HG03575 (cell line): ENCODE data around the gene MORC1.
"Not testable (repeated sequence)": the region's sequence is repeated elsewhere in the genome, so short reads cannot be mapped to it uniquely, and the experiment has no call there.

Experiments
- ATAC-seq: cut with Tn5 transposase; IDR thresholded peaks from one replicate; pipeline ENCODE4 v1.9.1; 2021; ENCODE audit not compliant: unreplicated experiment, insufficient number of reproducible peaks, low FRiP score; ENCODE audit errors: extremely low read depth

MORC1 gene

DNA sequence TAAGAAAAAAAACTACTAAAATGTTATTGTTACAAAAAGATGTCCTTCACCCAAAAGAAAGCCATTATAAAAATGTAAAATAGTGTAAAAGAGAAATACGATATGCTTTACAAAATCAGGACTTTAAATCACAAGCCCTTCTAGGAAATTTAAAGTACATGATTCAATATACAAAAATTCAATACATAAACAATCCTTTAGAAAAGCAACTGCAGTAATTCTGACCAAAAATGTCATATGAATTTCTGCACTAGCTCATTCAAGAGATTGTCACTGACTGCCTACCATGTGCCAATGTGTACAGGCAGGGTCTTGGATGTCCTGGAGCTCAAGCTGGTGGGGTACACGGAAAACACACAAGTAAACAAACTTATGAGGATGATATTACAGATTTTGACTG, 2.5 kb downstream of the MORC1 start:
- ATAC-seq, result no peak

DNA sequence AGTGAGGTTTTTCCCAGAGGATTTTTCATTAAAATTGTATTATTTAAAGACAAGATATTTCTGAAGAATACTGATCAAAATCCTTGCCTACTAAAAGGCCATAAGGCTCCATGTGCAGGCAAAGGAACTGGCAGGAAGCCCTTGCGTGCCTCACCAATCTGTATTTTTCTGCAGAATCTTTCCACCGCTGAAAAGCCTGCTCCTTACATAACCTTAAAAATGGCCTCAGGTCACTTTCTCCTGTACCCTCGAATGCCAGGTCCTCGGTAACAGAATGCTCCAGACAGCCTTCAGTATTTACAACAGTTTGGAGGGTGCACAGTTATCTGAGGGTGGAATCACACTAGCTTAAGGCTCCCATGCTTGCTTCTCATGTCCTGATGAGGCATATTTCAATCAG, 3.2 kb downstream of the MORC1 start:
- no peak for ATAC-seq

DNA sequence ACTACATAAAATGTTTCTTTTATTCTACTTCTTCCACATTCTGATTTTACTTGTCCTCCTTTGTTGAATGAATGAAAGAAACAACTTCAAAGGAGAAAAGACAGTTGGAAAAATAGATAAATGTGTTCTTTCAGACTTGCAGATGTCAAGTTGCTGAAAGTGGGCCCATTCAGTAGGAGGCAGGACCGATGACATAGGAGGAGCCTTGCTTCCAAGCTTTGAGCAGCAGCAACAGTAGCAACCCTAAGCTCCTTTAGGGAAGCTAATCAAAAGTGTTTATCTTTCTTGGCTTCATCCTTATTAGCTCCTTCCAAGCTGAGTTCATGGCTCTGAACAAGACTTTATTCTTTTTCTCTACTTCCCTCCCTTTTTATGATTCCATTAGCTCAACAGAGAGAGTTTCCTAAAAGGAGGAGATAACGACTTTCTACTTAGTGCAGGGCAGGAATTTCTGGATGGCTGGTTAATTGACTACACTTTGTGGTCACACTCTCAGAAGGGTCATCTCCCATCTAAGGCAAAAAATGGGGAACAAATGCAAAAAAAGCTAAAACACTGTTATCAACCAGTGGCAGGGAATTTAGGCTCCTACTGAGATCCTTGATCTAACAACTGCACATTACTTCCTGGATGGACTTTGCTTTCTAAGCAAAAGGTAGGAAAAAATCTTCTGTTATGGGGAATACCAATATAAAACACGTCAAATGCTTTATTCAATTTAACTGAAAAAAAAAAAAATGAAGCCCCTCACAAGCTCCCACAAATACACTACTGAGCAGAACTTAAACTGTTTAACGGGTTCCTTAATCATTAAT, 4.8 kb downstream of the MORC1 start:
- no peak for ATAC-seq

DNA sequence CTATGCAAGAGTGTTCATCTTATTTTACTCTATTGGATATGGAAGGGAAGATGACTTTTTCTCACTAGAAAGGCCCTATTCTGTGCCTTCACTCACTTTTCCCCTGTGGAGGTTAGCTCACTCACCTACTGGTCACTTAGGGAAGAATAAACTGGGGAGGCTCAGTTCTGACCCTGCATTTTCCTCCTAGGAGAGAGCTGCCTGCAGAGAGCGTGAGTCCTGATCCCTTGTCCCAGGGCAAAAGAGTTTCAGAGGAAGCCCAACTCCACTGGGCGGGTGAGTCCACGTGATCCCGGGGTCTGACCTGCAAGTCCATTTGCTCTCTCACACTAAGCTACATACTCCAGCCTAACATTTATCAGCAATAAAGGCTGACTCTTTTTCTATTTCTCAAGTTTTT, 8.4 kb downstream of the MORC1 start:
- no peak for ATAC-seq

DNA sequence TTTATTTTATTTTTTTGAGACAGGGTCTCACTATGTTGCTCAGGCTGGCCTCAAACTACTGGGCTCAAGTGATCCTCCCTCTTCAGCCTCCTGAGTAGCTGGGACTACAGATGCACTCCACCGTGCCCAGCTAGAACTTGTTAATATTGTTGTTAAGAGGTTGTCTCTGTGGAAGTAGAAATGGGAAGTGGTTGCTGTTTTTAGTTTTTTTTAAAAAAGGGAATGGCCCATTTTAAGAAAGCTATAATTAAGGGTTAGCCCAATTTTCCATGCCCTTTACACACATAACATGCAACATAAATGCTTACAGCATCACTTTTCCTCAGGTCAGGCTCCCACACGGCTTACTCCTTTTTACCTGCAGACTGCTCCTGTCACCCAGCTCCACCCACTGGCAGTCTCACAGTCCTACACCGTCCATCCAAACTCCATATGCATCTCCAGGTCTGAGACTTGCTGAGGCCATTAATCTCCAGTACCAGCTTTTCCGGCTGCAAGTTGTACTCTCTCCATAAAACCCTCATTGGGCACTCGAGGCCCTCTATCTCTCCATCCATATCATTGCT, 19.8 kb downstream of the MORC1 start:
- no peak for ATAC-seq

DNA sequence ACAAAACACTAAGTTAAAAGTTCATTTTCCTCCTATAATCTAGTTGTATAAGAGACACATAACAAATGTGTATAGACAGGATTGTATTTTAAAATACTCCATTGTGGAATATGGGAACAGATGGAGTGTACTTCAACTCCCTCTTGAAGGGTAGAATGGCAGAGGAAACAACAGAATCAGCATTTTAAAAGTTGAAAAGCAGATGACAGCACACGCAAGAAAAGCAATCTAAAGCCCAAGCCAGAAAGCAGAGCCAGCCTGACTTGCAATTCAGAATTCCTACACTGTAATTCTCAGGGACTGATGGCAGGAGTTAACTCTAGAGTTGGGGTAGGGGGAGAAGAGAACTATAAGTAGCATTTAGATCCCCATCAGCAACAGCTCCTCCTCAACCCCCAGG, 22.8 kb downstream of the MORC1 start:
- ATAC-seq, result no peak

DNA sequence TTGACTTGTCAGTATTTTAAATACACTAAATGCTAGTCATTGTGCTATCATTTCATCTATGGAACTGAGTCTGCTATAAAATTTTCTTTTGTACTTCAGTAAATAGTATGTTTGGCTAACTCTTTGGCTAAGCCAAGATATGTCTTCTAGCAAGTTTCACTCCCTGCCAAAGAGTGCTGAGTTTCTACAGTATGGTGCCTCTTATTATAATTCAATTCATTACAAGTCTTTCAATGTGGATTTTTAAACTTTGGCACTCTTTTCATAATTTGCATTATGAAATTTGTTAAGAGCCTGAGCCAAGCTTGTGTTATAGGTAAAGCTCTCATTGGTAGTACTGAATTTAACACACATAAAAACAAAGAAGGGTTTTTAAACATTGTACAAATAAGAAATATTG, 24.4 kb downstream of the MORC1 start:
- no peak for ATAC-seq

DNA sequence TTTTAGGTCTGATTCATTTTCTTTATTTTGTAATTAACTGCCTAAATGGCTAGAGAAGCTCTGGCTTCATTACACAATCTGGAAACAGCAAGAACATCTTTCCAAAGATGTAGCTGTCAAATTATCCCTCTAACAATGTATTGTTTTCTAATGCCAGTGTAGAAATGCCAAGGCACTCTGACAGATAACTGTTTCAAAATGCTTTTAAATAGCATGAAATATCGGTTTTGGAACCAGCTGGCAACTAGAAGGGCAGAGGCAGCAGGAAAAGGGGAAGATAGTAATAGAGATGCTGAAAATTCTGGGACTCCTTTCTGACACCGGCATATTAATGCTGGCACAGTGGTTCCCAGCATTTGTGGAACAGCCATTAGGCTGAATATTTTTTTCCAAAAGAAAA, 26.1 kb downstream of the MORC1 start:
- ATAC-seq, result no peak

DNA sequence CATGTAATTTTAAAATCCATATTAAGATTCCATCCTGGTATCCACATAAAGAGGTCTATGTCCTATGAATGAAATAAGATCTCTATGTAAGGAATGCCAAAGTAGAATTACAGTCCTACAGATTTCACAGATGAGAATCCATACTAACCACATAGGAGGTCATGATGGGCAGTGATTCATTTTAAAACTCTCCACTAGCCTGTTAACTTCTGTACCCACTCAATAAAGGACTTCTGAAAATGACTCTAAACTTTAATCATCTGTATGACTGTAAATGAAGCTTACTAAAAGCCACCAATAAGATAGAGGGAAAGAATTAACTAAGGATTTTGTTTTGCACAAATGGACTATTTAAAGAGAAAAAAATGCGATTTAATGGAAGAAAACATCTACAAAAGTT, 28.7 kb downstream of the MORC1 start:
- no peak for ATAC-seq

DNA sequence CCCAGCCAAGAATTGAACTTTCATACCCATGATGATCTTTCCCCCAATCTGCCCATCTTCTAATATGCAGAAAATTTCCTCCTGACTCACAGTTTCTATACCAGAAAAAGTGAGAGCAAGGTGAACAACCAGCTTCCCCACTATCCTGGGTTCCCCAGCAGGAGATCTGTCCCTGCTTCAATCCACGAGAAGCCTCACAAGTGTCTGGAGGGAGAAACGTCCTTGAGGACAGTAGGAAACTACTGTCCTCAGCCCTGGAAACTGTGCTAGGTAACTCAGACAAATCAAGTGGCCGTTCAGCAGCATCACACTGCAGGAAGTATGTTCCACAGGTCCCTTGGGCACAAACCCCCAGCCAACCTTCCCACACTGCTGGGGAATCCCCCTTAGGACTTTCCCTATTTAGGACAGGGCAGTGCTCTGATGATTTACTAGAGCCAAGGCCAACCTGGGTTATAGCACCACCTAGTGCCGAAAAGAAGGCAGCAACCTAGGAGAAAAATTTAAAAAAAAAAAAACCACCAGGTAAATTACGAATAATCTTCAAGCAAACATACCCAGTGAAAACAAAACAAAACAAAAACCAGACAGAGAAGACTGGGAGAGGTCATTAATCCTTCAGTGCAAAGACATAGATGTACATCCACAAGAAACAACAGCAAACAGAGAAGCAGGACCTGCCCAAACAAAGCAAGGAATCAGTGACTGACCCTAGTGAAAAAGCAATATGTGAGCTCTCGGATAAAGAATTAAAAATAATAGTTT, 36.0 kb downstream of the MORC1 start:
- peak; percentile 85 for ATAC-seq

DNA sequence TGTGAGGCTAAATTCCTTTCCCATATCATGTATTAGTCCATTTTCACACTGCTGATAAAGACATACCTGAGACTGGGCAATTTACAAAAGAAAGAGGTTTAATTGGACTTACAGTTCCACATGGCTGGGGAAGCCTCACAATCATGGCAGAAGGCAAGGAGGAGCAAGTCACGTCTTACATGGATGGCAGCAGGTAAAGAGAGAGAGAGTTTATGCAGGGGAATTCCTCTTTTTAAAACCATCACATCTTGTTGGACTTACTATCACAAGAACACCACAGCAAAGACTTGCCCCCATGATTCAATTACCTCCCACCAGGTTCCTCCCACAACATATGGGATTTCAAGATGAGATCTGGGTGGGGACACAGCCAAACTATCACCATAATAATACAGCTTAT, 37.8 kb downstream of the MORC1 start:
- not testable (repeated sequence) for ATAC-seq

DNA sequence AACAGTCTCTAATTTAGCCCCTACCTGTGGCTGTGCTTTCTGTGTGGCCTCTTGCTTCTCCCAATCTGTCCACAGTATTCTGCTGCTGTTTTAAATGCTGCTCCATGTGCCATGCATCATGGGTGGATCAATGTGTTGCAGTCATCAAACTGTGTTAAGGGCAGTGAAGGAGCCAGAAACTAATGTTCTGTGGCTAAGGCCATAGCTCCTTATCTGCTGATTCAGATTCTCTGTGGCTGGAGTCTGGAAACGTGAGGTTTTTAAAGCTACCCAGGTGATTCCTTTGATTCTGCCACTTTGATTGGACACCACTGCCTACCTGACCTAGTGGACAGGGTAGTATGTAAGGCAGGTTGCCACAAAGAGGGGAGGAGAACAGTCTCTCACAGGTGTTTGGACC, 44.8 kb downstream of the MORC1 start:
- ATAC-seq, result no peak

DNA sequence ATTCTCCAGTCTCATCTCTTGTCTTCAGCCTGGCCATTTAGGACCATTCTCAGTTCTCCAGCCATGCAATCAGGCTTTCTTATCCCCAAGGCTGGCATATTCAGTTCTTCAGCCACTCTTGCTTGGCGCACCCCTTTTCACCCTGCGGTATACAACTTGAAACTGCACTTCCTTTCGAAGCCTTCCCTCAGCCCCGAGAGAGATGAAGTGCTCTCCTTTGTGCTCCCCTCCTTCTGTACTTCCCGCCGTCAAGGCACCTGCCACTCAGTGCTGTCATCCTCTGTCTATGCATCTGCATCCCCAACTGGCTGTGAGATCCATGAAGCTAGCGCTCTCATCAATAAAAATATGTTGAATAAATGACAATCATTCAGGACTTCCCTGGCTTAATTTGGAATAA, 45.7 kb downstream of the MORC1 start:
- ATAC-seq, result peak; percentile 79

DNA sequence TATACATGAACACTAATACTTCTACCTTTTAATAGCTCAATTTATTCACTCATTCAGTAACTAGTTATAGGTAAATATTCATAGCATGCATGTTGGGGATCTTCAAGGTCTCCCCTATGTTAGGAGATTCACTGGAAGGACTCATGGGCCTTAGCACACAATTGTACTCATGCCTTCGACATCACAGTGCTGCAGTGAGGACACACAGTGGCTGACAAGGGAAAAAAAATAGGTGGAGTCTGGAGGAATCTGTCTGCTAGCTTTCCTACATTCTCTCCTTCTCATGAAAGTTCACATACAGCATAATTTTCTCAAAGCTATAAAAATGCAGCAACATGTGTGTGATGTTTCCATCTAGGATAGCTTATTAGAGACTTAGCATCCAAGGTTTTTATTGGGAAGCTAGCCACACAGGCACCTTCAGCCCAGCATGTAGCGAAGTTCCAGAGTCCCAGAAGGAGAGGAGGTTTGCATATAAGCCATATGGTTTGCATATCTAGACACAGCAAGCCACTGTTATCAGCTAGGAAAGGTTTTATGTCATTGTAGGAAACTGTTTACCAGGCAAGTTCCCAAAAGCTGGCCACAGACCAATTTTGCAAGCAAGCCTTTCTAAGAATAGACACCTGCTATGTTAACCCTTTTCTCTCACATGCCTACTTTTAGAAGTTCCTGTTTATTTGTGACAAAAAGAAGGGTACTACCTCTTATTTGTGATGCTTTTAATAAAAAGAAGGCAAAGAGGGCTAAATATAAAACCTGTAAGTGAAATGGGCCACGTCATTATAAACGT, 46.4 kb downstream of the MORC1 start:
- ATAC-seq, result peak; percentile 23

DNA sequence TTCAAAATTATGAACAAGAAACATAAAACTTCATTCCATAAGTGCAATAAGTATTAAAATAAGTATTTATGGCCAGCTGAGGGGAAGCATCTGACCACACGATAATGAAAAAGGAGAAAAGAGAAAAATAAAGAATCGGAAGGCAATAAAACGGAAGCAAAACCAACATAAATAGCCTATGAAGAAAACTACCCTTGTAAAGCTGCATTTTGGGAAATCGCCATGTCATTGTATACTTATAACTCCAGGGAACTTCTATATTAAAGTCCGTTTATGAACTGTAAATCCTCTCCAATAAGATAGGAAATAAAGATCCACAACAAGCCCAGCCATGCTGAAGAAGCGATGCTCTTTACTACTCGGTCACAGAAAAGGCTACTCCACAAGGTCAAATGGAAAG, 47.7 kb downstream of the MORC1 start:
- no peak for ATAC-seq

DNA sequence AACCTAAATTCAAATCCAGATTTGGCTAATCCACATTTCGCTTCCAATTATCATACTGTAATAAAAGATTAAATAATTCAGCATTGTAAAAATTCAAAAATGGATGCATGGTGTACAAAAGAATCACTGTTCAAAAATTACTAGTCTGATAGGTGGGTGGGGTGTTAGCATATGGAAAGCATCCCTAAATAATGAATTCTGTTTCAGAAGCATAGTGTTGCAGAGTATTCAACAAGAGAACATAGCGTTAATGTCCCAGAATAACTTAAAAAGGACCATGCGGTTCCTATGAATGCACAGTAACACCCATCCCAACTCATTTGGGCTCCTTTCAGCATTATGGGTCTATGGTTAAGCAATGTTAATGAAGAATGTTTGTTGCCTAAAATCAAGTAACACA, 51.1 kb downstream of the MORC1 start:
- no peak for ATAC-seq

DNA sequence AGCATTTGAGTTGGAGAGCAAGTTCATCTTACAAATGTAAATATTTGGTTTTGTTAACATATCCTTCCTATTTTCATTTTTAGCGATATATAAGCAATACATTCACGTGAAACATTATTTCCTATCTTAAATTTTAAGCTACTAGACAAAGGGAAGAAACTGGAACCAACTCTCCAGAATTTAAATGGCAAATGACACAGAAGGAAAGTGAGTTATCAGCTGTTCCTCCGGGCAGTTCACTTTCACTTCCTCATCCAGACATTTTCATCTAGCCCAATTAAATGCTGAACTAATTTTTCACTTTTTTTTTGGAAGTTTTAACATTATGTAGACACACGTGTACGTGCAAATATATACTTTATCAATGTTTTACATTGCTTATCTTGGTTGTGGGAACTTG, 58.7 kb downstream of the MORC1 start:
- peak; percentile 62 for ATAC-seq

DNA sequence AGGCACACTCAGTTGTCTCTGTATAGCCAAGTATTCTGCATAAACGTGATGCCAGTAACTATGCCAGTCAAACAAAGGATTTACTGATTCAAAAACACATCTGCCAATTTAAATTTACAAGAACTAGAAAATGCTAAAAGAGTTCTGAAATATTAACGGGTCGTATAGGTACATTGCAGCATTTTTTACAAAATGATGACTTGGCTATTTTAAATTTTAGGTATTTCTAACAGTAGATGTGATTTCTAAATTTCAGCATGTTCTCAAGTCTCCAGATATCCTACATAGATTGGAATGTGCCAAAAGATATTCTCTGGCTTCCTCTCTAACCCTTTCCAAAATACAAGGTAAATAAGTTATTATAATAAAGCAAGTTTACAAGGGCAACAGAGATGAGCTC, 60.3 kb downstream of the MORC1 start:
- ATAC-seq, result no peak

DNA sequence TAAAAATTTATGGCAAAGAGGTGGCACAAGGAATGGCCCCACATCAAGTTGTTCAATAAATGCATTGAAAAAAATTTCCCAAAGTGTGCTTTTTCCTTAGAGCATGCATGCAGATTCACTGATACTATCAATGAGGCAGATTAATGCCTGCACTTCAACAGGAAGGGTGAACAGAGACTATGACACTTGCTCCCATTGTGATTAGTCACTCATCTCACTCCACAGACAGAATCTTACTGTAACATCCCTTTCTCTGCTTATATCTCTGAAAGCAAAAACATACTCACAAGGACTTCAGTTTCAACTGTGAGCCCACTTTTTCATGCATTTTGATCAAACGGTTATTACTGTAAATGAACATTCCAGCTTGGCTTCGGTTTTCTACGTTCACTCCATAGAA, 60.9 kb downstream of the MORC1 start:
- ATAC-seq, result no peak
